Measurements from ENCODE around the gene CCDC92B. TPM values are rescaled to one million over a fixed set of nuclear protein-coding genes. Genes with fewer than 3 reads are reported as not detected.

CCDC92B gene
- total RNA-seq, 6 experiments from 2014 or later: not detected

GRCh38 chr17:2723997-2724783 lies 25.3 kb downstream of the CCDC92B start:
- Mint-ChIP-seq H3K4me3 (no peak overlapping the region), H3K27ac (no peak overlapping the region), H3K9me3 (no peaks in the 10 kb centered on the region), H3K4me1 (ENCODE audit: low read depth) (no peaks in the 10 kb centered on the region), H3K27me3 (ENCODE audit: insufficient read depth) (peaks cover 40% of the 10 kb centered on the region), H3K36me3 (ENCODE audit: low read depth) (no peaks in the 10 kb centered on the region)
- TF ChIP-seq CTCF (IDR thresholded peaks at IDR 0.05): no peak
- no peak for DNase-seq

GRCh38 chr17:2723505-2723996 lies 25.9 kb downstream of the CCDC92B start:
- Mint-ChIP-seq H3K4me1 (ENCODE audit: low read depth) (0 out of 2 replicates have a peak, but pooled peaks cover 1% of the 10 kb centered on the region), H3K4me3 (no peak overlapping the region), H3K27ac (no peak overlapping the region), H3K36me3 (ENCODE audit: low read depth) (no peaks in the 10 kb centered on the region), H3K9me3 (no peaks in the 10 kb centered on the region), H3K27me3 (ENCODE audit: insufficient read depth) (peaks cover 38% of the 10 kb centered on the region)
- DNase-seq: no peak
- no peak for TF ChIP-seq CTCF (IDR thresholded peaks at IDR 0.05)

GRCh38 chr17:2722611-2723010 lies 26.8 kb downstream of the CCDC92B start:
- 0 out of 2 replicates have a peak, but pooled peaks cover 6% of the 10 kb centered on the region for H3K4me1 Mint-ChIP-seq (ENCODE audit: low read depth)
- no peak for DNase-seq
- no peaks in the 10 kb centered on the region for H3K9me3 Mint-ChIP-seq
- no peak overlapping the region for H3K4me3 Mint-ChIP-seq
- H3K27me3 Mint-ChIP-seq (ENCODE audit: insufficient read depth): peaks cover 37% of the 10 kb centered on the region
- H3K36me3 Mint-ChIP-seq (ENCODE audit: low read depth): no peaks in the 10 kb centered on the region
- TF ChIP-seq CTCF (IDR thresholded peaks at IDR 0.05): no peak
- no peak overlapping the region for H3K27ac Mint-ChIP-seq

GRCh38 chr17:2721603-2722002 lies 27.8 kb downstream of the CCDC92B start:
- Mint-ChIP-seq H3K4me1 (ENCODE audit: low read depth) (0 out of 2 replicates have a peak, but pooled peaks cover 6% of the 10 kb centered on the region), H3K36me3 (ENCODE audit: low read depth) (no peaks in the 10 kb centered on the region), H3K27ac (no peak overlapping the region), H3K9me3 (no peaks in the 10 kb centered on the region), H3K4me3 (no peak overlapping the region), H3K27me3 (ENCODE audit: insufficient read depth) (peaks cover 32% of the 10 kb centered on the region)
- no peak for DNase-seq
- TF ChIP-seq CTCF (IDR thresholded peaks at IDR 0.05): no peak

- no peak for TF ChIP-seq CTCF (IDR thresholded peaks at IDR 0.05)
- H3K27ac Mint-ChIP-seq: no peak overlapping the region
- peaks cover 22% of the 10 kb centered on the region for H3K27me3 Mint-ChIP-seq (ENCODE audit: insufficient read depth)
- H3K4me1 Mint-ChIP-seq (ENCODE audit: low read depth): 0 out of 2 replicates have a peak, but pooled peaks cover 6% of the 10 kb centered on the region
- no peak overlapping the region for H3K4me3 Mint-ChIP-seq
- DNase-seq: no peak
- H3K9me3 Mint-ChIP-seq: no peaks in the 10 kb centered on the region
- no peaks in the 10 kb centered on the region for H3K36me3 Mint-ChIP-seq (ENCODE audit: low read depth)
Observed at GRCh38 chr17:2719861-2720260, 29.6 kb downstream of the CCDC92B start.

Measured in HFFc6 (cell line).